A673 (cell line): Measurements from ENCODE around the gene ASXL1.

Experiments used
- EZH2 ChIP-seq: fragments of 200-600 bp; sonication (generic); IDR thresholded peaks from 2 replicates; pipeline ENCODE4 v1.6.1; 2017; ENCODE audit warnings: borderline replicate concordance, low read depth, mild to moderate bottlenecking, mixed read lengths, antibody characterized with exemption, low read length; ENCODE audit not compliant: poor library complexity, severe bottlenecking
- TF ChIP-seq, protein P1 (sequence below): fragments of 300-800, 200-600 bp; sonication (generic); conservative IDR thresholded peaks from 2 replicates; pipeline ENCODE4 v1.5.1; 2017; ENCODE audit warnings: low read depth, mild to moderate bottlenecking, antibody characterized with exemption, low read length, moderate library complexity, mixed read lengths

- TF ChIP-seq, protein P1, sequence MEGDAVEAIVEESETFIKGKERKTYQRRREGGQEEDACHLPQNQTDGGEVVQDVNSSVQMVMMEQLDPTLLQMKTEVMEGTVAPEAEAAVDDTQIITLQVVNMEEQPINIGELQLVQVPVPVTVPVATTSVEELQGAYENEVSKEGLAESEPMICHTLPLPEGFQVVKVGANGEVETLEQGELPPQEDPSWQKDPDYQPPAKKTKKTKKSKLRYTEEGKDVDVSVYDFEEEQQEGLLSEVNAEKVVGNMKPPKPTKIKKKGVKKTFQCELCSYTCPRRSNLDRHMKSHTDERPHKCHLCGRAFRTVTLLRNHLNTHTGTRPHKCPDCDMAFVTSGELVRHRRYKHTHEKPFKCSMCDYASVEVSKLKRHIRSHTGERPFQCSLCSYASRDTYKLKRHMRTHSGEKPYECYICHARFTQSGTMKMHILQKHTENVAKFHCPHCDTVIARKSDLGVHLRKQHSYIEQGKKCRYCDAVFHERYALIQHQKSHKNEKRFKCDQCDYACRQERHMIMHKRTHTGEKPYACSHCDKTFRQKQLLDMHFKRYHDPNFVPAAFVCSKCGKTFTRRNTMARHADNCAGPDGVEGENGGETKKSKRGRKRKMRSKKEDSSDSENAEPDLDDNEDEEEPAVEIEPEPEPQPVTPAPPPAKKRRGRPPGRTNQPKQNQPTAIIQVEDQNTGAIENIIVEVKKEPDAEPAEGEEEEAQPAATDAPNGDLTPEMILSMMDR = no peak
- TF ChIP-seq EZH2 = no peak
Observed at GRCh38 chr20:32479012-32479411, 120.9 kb downstream of the ASXL1 start.
